Liver (tissue), 3 donors: ENCODE data around the gene ASB1.

ENCODE experiments used
- FOXA1 ChIP-seq: IDR thresholded peaks from 2 replicates; pipeline ENCODE4 v1.6.1; 2016; ENCODE audit warnings: antibody characterized with exemption
- FOXA2 ChIP-seq: IDR thresholded peaks from 2 replicates; pipeline ENCODE4 v1.6.1; 2016; ENCODE audit warnings: antibody characterized with exemption
- GABPA ChIP-seq, 2 donors: IDR thresholded peaks in 1 of 2; conservative IDR thresholded peaks in 1 of 2; 2 replicates each; pipeline ENCODE4 v1.6.1; 2016; ENCODE audit warnings: antibody characterized with exemption in 2 of 2, mild to moderate bottlenecking in 1 of 2, moderate library complexity in 1 of 2
- JUND ChIP-seq, 2 donors: IDR thresholded peaks; 2 replicates each; pipeline ENCODE4 v1.6.1; 2016; ENCODE audit warnings: antibody characterized with exemption in 2 of 2
- RAD21 ChIP-seq, 2 donors: IDR thresholded peaks; 2 replicates each; pipeline ENCODE4 v1.6.1; 2016; ENCODE audit warnings: antibody characterized with exemption in 2 of 2, mild to moderate bottlenecking in 2 of 2
- REST ChIP-seq: IDR thresholded peaks from 2 replicates; pipeline ENCODE4 v1.6.1; 2016; ENCODE audit warnings: antibody characterized with exemption, mild to moderate bottlenecking
- RXRA ChIP-seq, 2 donors: IDR thresholded peaks; 2 replicates each; pipeline ENCODE4 v1.6.1; 2017 to 2018; ENCODE audit warnings: antibody characterized with exemption in 2 of 2, mild to moderate bottlenecking in 1 of 2
- SP1 ChIP-seq: IDR thresholded peaks from 2 replicates; pipeline ENCODE4 v1.6.1; 2018; ENCODE audit warnings: antibody characterized with exemption, mild to moderate bottlenecking
- TAF1 ChIP-seq: conservative IDR thresholded peaks from 2 replicates; pipeline ENCODE4 v1.6.1; 2016; ENCODE audit warnings: antibody characterized with exemption, mild to moderate bottlenecking
- YY1 ChIP-seq: IDR thresholded peaks from 2 replicates; pipeline ENCODE4 v1.6.1; 2016; ENCODE audit warnings: antibody characterized with exemption, mild to moderate bottlenecking
- TF ChIP-seq, protein P1 (sequence below): IDR thresholded peaks from 2 replicates; pipeline ENCODE4 v1.6.1; 2016; ENCODE audit warnings: antibody characterized with exemption
- TF ChIP-seq, protein P2 (sequence below): fragments of 150-350 bp; IDR thresholded peaks from 2 replicates; pipeline ENCODE4 v1.5.1; 2017; ENCODE audit warnings: improper control_type of control experiment, low read depth, low read length; ENCODE audit not compliant: missing input control
- TF ChIP-seq, protein P3 (sequence below): IDR thresholded peaks from 2 replicates; pipeline ENCODE4 v1.6.1; 2016; ENCODE audit warnings: antibody characterized with exemption
- TF ChIP-seq, protein P4 (sequence below): IDR thresholded peaks from 2 replicates; pipeline ENCODE4 v1.6.1; 2016; ENCODE audit warnings: antibody characterized with exemption
- donor health status: healthy.
- donor health status: healthy.

DNA sequence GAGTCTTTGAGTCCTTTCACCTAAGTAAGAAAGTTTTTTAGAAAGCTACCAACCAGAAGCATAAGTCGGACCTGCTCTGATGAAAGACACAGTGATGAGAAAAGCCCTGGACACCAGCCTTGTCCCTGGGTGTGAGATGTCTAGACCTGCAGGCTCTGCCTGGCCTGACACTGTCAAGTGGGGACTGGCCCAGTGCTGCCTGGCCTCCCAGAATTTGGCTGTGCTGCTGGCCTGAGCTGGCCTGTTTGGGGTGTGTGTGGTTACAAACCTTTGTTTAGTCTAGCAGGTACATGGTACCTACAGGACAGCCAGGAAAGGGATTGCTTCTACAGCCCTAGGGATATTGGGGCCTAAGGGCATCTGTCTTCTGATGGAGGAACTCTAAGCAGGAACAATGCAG, 48.3 kb downstream of the ASB1 start:
- TF ChIP-seq RAD21 (IDR thresholded peaks at IDR 0.05), result no peak
- no peak for TF ChIP-seq REST
- TF ChIP-seq, protein P1, sequence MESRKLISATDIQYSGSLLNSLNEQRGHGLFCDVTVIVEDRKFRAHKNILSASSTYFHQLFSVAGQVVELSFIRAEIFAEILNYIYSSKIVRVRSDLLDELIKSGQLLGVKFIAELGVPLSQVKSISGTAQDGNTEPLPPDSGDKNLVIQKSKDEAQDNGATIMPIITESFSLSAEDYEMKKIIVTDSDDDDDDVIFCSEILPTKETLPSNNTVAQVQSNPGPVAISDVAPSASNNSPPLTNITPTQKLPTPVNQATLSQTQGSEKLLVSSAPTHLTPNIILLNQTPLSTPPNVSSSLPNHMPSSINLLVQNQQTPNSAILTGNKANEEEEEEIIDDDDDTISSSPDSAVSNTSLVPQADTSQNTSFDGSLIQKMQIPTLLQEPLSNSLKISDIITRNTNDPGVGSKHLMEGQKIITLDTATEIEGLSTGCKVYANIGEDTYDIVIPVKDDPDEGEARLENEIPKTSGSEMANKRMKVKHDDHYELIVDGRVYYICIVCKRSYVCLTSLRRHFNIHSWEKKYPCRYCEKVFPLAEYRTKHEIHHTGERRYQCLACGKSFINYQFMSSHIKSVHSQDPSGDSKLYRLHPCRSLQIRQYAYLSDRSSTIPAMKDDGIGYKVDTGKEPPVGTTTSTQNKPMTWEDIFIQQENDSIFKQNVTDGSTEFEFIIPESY, result no peak
- TF ChIP-seq, protein P2, sequence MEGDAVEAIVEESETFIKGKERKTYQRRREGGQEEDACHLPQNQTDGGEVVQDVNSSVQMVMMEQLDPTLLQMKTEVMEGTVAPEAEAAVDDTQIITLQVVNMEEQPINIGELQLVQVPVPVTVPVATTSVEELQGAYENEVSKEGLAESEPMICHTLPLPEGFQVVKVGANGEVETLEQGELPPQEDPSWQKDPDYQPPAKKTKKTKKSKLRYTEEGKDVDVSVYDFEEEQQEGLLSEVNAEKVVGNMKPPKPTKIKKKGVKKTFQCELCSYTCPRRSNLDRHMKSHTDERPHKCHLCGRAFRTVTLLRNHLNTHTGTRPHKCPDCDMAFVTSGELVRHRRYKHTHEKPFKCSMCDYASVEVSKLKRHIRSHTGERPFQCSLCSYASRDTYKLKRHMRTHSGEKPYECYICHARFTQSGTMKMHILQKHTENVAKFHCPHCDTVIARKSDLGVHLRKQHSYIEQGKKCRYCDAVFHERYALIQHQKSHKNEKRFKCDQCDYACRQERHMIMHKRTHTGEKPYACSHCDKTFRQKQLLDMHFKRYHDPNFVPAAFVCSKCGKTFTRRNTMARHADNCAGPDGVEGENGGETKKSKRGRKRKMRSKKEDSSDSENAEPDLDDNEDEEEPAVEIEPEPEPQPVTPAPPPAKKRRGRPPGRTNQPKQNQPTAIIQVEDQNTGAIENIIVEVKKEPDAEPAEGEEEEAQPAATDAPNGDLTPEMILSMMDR, result no peak
- TF ChIP-seq GABPA (IDR thresholded peaks at IDR 0.05 in 1 of 2, conservative IDR thresholded peaks at IDR 0.05 in 1 of 2), result no peak
- TF ChIP-seq FOXA2, result no peak
- TF ChIP-seq, protein P3, sequence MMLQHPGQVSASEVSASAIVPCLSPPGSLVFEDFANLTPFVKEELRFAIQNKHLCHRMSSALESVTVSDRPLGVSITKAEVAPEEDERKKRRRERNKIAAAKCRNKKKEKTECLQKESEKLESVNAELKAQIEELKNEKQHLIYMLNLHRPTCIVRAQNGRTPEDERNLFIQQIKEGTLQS, result no peak
- no peak for TF ChIP-seq TAF1
- no peak for TF ChIP-seq YY1
- no peak for TF ChIP-seq SP1
- TF ChIP-seq, protein P4, sequence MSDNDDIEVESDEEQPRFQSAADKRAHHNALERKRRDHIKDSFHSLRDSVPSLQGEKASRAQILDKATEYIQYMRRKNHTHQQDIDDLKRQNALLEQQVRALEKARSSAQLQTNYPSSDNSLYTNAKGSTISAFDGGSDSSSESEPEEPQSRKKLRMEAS, result no peak
- TF ChIP-seq FOXA1, result no peak
- no peak for TF ChIP-seq JUND (IDR thresholded peaks at IDR 0.05)
- no peak for TF ChIP-seq RXRA (IDR thresholded peaks at IDR 0.05)
